ENCODE results near the gene PEDS1. TPM values are rescaled to one million over a fixed set of nuclear protein-coding genes. Genes with fewer than 3 reads are reported as not detected.

PEDS1 gene
- total and polyA plus RNA-seq, 2 of the 4 experiments (the other 2 are of a cell fraction): 24.0 to 59.9 TPM

DNA sequence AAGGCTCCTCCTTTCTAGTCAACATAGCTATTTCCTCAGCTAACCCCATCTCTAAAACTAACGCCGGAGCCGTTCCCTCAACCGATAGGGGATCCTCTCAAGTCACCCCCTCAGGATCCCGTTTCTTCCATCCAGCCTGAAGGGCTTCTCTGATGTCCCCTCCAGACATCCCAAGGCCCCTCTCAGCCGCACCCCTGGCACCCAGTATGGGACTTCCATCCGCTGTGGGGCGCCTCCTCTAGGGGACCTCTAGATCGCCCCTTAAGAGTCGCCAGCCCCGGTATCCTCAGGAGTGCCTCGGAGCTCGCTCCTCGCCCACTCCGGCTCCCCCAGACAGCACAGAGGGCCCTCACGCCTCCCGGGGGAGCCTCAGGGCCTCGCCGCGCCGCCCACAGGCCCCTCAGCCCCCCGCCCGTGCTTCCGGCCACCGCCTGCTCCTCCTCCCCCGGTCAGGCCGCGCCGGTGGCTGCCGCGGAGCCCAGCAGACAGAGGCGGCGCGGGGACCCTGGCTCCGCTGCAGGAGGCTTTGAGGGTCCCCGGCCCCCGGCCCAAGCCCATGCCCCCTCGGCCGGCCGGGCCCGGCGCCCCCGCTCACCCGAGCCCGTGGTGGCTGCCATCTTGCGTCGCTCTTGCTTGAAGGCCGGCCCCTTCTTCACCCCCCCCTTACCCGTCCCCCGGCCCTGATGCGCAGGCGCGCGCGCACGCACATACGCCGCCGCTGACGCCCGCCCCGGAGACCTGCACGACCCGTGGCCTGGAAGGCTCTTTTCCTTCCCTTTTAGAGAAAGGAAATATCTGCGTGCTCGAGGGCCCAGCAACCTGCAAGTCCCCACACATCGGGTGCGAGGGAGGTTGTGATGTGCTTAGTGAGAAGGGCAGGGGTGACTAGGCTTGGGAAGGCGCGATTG is 40.8 kb downstream of the PEDS1 start, which contains the start of gene UBE2V1 (continued):
- TF ChIP-seq POLR2A (IDR thresholded peaks at IDR 0.05; ENCODE audit: low read depth, low read length) (peak; percentile 84), MAFK (IDR thresholded peaks at IDR 0.05; ENCODE audit: low read depth, low read length) (no peak), RCOR1 (IDR thresholded peaks at IDR 0.05; ENCODE audit: insufficient replicate concordance, low read length) (no peak)

DNA sequence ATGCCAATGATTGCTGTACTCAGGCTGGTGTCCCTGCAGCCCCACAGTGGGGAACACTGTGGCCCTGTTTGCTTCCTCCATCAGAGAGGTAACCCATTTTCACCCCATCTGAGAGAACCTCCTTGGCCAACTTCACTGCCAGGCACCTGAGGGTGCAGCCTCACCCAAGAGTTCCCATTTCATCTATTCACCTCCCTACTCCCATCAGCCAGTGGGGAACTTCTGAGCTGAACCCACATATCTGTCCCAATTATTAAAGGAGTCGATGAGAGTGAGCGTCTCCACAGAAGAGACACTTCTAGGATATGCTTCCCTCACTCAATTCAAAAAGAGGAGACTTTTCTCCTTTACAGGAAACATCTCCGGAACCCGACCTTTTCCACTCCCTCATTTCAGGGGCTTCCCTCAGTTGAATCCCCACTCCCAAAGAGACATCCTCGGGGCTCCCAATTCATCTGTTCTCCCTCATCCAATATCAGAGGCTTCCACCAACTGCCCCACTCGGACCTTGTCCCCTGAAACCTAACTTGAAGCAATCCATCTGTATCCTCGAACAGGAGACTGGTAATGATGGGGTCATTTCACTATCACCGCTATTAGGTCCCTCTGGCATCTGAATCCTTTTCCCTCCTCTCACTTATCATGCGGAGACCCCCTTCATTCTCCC is 41.6 kb downstream of the PEDS1 start:
- in situ Hi-C loops (cut with MboI; ENCODE audit: low sequenced_read_pairs): no loop called here
- 10% methylated on average over 7 of the region's 9 CpGs; no CpG with 5 or more reads in 1 of the 2 experiments for WGBS, 2 experiments (ENCODE audit: extremely low coverage in 2 of 2, insufficient read length in 1 of 2)

More for the DNA sequence above, 41.6 kb downstream of the PEDS1 start:
- no peaks in the 10 kb centered on the region for H3K27me3 ChIP-seq (ENCODE audit: control insufficient read depth, insufficient read depth, low read length)
- peak overlapping the region; percentile 73 for H3K4me3 ChIP-seq (ENCODE audit: insufficient read depth, low read depth, low read length)
- ATAC-seq (ENCODE audit: low read depth): no peak
- dilution Hi-C loops (cut with HindIII; ENCODE audit: low sequenced_read_pairs, unreplicated experiment) (no loop called here), intact Hi-C loops (cut with micrococcal nuclease) (no loop called here)
- peaks cover 55% of the 10 kb centered on the region for H4K20me1 ChIP-seq (ENCODE audit: insufficient read depth, low read length)
- H2BK120ac ChIP-seq (ENCODE audit: low read depth, low read length): peak overlapping the region; percentile 1
- peak overlapping the region; percentile 18 for H3K18ac ChIP-seq (ENCODE audit: low read depth, low read length)
- peak overlapping the region; percentile 95 for H2AK5ac ChIP-seq (ENCODE audit: low read depth, low read length)
- H2BK20ac ChIP-seq (ENCODE audit: low read depth, low read length): no peak overlapping the region
- H4K91ac ChIP-seq (ENCODE audit: insufficient read depth, low read depth, low read length): peak overlapping the region; percentile 84
- ChIA-PET POLR2A (ENCODE audit: unreplicated experiment) (no interaction called here), CTCF (interaction anchor here (1.6 kb wide), 1 partner anchor 14 kb away, joined by 3 read pairs; no protein-coding TSS in a partner anchor)
- H3K56ac ChIP-seq (ENCODE audit: extremely low read depth, insufficient read depth, low read length): peak overlapping the region; percentile 86
- no peaks in the 10 kb centered on the region for H3K9me3 ChIP-seq (ENCODE audit: control insufficient read depth, insufficient read depth, low read length)
- no TSS peak for BruUV-seq (replicated peaks)
- H3K27ac ChIP-seq (ENCODE audit: insufficient read depth, low read length): peak overlapping the region; percentile 94
- peaks cover 5% of the 10 kb centered on the region for H3K36me3 ChIP-seq (ENCODE audit: control insufficient read depth, insufficient read depth, low read length)
- H3K4me1 ChIP-seq (ENCODE audit: control insufficient read depth, insufficient read depth, low read length): peaks cover 40% of the 10 kb centered on the region
- H3K4ac ChIP-seq (ENCODE audit: low read depth, low read length): peak overlapping the region; percentile 90
- H2AK9ac ChIP-seq (replicated peaks; ENCODE audit: low read depth, low read length, poor library complexity): peak overlapping the region; percentile 99
- DNase-seq: no peak
- H4K8ac ChIP-seq (ENCODE audit: low read depth in 2 of 2, low read length in 2 of 2): peak overlapping the region; percentile 60 to 72
- peak overlapping the region; percentile 50 for H4K5ac ChIP-seq (ENCODE audit: low read depth, low read length)
- H3K23ac ChIP-seq (ENCODE audit: low read depth, low read length): peak overlapping the region; percentile 96
- peak overlapping the region; percentile 19; the same call in 1 of the 3 replicates for H2BK15ac ChIP-seq (ENCODE audit: low read depth, low read length)
- peak overlapping the region; percentile 97 for H3K14ac ChIP-seq (replicated peaks; ENCODE audit: low read depth, low read length)
- H3K4me2 ChIP-seq (ENCODE audit: low read depth, low read length): peak overlapping the region; percentile 95
- peak overlapping the region; percentile 96 for H3K9ac ChIP-seq (ENCODE audit: low read depth, low read length)
- TF ChIP-seq FOS (IDR thresholded peaks at IDR 0.05; ENCODE audit: low read depth, low read length): no peak
- TF ChIP-seq SMC3 (IDR thresholded peaks at IDR 0.05; ENCODE audit: low read depth, low read length): no peak
- peak; percentile 42; the same call in 1 of the 2 replicates for TF ChIP-seq CHD1 (IDR thresholded peaks at IDR 0.05; ENCODE audit: low read depth, low read length)
- H3K79me1 ChIP-seq (ENCODE audit: low read depth in 1 of 2, low read length in 2 of 2): peaks cover 23 to 77% of the 10 kb centered on the region in 2 experiments
- H2BK5ac ChIP-seq (ENCODE audit: low read depth, low read length, poor library complexity, severe bottlenecking): peak overlapping the region; percentile 85
- H2AFZ ChIP-seq (replicated peaks; ENCODE audit: low read length, poor library complexity): no peak overlapping the region
- peaks cover 31% of the 10 kb centered on the region for H3K9me1 ChIP-seq (ENCODE audit: insufficient read depth, low read length)

Measured in IMR-90 (cell line).